GM12801 (cell line): ENCODE measurements around the gene COPB2.

Source experiments
- TF ChIP-seq, protein P1 (sequence below): IDR thresholded peaks from one replicate; pipeline ENCODE4 v1.5.1; 2011; ENCODE audit warnings: control low read depth; ENCODE audit not compliant: insufficient read length; ENCODE audit errors: extremely low read depth

The COPB2 gene

DNA sequence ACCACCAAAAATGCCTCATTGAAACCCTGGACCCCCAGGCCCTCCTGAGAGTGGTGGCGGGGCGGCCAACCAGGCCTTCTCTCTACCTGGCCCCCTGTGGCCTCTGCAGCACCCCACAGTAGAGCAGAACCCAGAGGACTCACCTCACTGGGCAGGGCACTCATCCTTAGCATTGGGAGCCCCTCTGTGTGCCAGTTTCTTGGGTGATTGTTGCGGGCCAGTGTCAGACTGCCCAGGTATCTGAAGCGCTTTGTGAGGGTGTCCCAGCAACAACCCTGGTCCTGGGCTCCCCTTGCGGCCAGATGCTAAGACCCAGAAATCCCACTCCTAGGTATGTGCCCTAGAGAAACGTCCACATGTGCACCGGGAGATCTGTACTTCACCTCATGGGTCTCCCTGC, 66.3 kb downstream of the COPB2 start:
- TF ChIP-seq, protein P1, sequence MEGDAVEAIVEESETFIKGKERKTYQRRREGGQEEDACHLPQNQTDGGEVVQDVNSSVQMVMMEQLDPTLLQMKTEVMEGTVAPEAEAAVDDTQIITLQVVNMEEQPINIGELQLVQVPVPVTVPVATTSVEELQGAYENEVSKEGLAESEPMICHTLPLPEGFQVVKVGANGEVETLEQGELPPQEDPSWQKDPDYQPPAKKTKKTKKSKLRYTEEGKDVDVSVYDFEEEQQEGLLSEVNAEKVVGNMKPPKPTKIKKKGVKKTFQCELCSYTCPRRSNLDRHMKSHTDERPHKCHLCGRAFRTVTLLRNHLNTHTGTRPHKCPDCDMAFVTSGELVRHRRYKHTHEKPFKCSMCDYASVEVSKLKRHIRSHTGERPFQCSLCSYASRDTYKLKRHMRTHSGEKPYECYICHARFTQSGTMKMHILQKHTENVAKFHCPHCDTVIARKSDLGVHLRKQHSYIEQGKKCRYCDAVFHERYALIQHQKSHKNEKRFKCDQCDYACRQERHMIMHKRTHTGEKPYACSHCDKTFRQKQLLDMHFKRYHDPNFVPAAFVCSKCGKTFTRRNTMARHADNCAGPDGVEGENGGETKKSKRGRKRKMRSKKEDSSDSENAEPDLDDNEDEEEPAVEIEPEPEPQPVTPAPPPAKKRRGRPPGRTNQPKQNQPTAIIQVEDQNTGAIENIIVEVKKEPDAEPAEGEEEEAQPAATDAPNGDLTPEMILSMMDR, result no peak

DNA sequence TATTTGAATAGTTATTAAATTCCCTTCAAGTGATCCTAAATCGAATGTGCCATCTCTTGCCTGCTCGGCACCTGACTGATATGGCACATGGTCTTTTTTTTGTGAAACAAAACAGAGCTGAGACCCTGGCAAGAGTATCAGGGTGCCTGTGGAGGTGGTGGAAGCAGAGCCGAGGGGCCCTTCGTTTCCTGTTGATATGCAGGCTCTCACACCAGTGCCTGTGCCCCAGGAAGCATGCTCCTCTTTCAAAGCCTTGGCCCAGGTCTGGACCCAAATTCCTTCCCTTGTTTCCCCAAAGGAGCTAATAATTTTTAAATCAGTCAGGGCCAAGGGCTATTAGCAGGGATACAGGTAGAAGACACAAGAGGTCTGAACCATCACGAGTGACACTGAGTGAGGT, 67.1 kb downstream of the COPB2 start:
- TF ChIP-seq, protein P1, result no peak

DNA sequence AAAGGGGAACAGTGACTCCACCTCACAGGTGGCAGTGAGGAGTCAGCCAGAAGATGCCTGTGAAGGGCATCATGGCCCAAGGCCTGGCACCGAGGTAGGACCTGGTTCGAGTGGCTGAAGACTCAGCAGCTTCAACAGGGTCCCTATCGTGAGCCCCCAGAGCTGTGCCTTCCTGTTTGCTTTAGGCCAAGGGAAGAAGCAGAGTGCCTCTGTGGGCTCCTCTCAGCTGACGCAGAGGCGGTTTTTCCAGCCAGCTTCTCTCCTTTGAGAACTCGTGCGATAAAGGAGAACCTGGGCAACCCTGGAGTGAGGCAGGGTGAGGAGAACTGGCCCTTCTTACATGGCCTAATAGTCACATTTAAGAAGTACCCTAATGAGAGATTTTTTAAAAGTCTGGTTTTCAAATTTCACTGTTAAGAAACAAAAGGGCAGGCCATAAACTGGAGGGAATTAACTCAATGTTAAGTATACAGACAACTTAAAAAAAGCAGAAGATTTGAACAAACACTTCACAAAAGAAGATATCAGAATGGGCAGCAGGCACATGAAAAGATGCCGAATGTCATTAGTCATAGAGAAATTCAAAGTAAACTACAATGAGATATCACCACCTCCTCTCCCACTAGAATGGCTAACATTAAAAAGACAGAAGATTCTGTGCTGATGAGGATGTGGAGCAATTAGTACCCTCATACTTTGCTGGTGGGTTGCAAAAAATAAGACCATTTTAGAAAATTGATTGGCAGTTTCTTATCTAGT, 68.7 kb downstream of the COPB2 start:
- TF ChIP-seq, protein P1, result no peak

DNA sequence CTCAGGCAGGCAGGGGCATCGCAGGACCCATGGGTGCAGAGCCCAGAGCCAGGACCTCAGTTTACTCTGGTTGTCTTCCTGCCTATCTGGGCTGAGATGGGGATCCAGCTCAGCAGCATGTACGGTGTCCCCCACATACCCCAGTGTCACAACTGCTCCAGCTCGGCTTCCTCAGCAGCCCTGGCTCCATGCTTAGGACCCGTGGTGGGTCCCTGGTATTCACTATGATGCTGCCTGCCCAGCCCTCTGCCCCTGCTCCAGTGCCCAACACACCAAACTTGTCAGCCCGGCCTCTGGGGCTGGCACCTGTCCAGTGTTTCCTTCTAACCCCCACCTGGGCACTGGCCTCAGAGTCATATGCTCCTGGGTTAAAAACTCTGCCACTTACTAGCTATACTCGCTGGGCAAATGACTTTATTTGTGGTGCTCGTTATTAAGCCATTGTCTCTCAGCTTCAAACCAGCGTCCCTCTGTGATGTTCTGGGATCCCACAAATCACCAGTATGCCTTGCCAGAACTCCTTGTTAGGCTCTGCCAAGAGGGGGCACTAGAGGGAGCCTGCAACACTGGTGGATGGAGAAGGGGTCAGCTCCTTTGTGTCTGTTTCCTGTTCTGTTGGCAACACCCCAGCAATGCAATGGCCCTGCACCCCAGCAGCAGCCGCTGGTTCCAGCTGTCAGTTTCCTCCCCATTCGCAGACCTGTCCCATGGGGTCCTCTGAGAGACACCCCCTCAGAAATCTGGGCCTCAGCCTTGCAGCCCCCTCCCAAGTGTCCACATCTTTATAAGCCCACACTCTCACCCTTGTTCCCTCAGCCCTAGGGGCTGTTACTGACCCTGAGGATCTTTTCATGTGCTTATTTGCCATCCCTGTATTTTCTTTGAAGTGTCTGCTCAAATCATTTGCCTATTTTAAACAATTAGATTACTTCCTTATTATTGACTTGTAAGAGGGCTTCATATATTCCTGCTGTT, 69.7 kb downstream of the COPB2 start:
- TF ChIP-seq, protein P1, result no peak

DNA sequence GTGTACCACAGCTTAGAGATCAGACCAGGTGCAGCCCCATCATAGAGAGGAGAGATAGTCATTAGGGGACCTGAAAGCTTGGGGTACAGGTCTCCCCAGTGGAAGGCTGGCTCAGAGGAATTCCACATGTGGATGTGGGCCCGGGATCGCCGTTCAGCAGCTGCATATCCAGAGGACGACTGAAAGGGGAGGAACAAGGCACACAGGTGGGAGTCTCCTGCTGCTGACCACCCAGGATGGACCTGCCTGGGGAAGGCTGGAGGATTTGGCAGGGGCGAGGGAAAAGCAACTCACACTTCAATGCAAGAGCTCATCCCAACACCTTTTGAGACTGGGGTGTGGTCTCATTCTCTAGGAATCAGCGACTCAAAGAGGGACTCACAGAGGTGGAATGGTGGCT, 70.6 kb downstream of the COPB2 start:
- TF ChIP-seq, protein P1, result no peak

DNA sequence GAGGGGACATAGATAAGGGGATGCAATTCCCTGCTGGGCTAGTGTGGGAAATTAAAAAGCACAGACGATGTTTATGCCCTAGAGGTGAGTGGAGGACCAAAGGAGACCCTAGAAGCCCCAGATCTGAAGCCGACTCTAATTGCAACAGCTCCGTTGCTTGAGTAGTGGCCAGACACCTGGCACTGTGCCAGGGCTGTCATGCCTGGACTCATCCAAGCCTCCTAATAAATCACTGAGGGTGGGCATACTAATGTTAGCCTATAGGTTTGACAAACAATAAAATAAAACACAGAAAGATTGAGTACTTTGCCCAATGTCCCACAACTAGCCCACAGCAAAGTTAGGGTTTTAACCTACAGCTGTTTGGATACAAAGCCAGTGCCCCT, 71.0 kb downstream of the COPB2 start:
- TF ChIP-seq, protein P1, result no peak

DNA sequence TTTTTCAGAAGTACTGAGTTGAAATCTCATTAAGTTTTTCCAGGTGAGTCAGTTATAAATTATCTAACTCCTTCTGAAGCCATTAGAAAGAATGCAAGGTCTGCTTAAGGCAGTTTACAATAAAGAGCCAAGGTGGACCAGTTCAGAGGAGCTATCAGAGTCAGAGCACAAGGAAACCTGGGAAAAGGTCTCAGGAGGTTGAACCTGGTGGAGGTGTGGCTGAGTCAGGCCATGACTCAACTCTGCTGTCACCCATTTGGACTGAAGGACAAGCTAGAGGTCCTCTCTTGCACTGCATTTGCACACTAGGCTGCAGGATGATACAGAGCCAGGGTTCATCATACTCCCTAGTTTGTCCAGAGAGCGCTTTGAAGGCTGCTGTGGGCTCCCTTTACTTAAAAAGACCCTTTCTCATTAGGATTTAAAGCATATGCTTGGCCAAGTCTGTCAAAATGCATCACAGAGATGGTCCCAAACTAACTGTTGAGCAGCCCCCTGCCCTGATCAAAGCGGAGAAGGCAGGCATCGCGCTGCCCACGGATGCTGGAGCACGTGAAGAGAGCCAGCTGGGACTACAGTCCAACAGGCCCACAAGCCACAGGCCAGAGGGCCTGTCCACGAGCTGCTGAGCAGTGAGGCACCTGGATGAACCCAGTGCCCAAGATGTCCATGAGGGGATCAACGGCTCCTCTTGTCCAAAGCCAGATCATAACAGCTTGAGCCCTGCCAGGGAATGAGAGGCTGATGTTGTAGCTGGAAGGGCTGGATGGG, 71.6 kb downstream of the COPB2 start:
- TF ChIP-seq, protein P1, result no peak
